Measurements from ENCODE around the gene PSME3IP1.
"Not testable (repeated sequence)": the region's sequence is repeated elsewhere in the genome, so short reads cannot be mapped to it uniquely, and the experiment has no call there.

PSME3IP1 gene

DNA sequence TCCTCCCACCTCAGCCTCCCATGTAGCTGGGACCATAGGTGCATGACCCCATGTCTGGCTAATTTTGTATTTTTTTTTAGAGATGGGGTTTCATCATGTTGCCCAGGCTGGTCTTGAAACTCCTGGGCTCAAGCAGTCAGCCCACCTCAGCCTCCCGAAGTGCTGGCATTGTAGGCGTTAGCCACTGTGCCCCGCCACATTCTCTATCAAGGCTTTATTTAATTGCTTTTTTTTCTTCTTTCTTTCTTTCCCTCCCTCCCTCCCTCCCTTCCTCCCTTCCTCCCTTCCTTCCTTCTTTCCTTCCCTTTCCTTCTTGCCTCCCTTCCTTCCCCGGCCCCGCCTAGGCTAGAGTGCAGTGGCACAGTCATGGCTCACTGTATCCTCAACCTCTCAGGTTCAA, 23.9 kb upstream of the PSME3IP1 start:
- H3K27me3 Mint-ChIP-seq: no peaks in the 10 kb centered on the region
- H3K9me3 Mint-ChIP-seq: peaks cover 4% of the 10 kb centered on the region
- DNase-seq: no peak
- H3K4me1 Mint-ChIP-seq: no peaks in the 10 kb centered on the region
- no peak overlapping the region for H3K27ac Mint-ChIP-seq
- no peak overlapping the region for H3K4me3 Mint-ChIP-seq
- ATAC-seq: no peak
- peaks cover 60% of the 10 kb centered on the region for H3K36me3 Mint-ChIP-seq (ENCODE audit: low read depth)

DNA sequence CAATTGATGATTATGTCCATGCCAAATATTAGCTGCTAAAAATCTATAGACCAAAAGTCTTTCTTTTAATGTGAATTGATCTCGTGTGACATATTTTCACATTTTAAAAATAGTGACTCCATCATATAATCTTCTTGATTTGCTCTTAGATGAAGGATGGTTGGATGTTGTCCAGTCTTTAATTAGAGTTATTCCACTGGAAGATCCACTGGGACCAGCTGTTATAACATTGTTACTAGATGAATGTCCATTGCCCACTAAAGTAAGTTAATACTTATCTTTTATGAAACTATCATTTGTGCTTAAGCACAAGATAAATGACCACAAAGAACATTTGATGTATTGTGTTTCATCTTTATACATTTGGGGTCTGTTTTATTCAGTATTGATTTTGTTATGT, 23.1 kb upstream of the PSME3IP1 start:
- Mint-ChIP-seq H3K36me3 (ENCODE audit: low read depth) (peaks cover 51% of the 10 kb centered on the region), H3K4me3 (no peak overlapping the region), H3K27ac (no peak overlapping the region), H3K9me3 (no peaks in the 10 kb centered on the region), H3K27me3 (no peaks in the 10 kb centered on the region), H3K4me1 (no peaks in the 10 kb centered on the region)
- ATAC-seq: no peak
- no peak for DNase-seq

DNA sequence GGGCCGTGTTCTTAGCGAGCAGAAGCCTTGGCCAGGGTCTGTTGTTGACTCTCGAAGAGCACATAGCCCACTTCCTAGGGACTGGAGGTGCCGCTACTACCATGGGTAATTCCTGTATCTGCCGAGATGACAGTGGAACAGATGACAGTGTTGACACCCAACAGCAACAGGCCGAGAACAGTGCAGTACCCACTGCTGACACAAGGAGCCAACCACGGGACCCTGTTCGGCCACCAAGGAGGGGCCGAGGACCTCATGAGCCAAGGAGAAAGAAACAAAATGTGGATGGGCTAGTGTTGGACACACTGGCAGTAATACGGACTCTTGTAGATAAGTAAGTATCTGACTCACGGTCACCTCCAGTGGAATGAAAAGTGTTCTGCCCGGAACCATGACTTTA, 18.8 kb upstream of the PSME3IP1 start:
- DNase-seq: peak; percentile 3
- Mint-ChIP-seq H3K27me3 (no peaks in the 10 kb centered on the region), H3K9me3 (no peaks in the 10 kb centered on the region), H3K4me1 (no peaks in the 10 kb centered on the region), H3K4me3 (no peak overlapping the region), H3K27ac (no peak overlapping the region), H3K36me3 (ENCODE audit: low read depth) (peaks cover 29% of the 10 kb centered on the region)
- no peak for ATAC-seq

DNA sequence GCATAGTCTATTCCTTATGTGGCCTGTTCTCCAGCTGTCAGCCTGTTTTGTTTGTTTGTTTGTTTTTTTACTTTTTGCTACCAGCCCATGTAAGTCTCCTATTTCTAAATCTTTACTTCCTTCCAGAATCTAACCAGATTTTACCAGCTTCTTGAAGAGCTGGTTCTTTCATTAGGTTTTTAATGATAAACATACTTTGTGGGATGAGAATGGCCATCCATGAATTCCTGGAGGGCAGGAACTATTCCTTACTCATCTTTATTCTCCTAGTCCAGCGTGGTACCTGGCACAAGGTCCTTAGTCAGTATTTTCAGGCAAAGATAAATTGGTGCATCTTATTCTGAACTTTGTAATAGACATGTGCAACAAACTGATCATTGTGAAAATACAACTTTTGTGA, 17.6 kb upstream of the PSME3IP1 start:
- ATAC-seq (no peak), DNase-seq (no peak)
- no peaks in the 10 kb centered on the region for H3K27me3 Mint-ChIP-seq
- no peak overlapping the region for H3K4me3 Mint-ChIP-seq
- no peaks in the 10 kb centered on the region for H3K4me1 Mint-ChIP-seq
- peaks cover 19% of the 10 kb centered on the region for H3K36me3 Mint-ChIP-seq (ENCODE audit: low read depth)
- H3K9me3 Mint-ChIP-seq: no peaks in the 10 kb centered on the region
- no peak overlapping the region for H3K27ac Mint-ChIP-seq

DNA sequence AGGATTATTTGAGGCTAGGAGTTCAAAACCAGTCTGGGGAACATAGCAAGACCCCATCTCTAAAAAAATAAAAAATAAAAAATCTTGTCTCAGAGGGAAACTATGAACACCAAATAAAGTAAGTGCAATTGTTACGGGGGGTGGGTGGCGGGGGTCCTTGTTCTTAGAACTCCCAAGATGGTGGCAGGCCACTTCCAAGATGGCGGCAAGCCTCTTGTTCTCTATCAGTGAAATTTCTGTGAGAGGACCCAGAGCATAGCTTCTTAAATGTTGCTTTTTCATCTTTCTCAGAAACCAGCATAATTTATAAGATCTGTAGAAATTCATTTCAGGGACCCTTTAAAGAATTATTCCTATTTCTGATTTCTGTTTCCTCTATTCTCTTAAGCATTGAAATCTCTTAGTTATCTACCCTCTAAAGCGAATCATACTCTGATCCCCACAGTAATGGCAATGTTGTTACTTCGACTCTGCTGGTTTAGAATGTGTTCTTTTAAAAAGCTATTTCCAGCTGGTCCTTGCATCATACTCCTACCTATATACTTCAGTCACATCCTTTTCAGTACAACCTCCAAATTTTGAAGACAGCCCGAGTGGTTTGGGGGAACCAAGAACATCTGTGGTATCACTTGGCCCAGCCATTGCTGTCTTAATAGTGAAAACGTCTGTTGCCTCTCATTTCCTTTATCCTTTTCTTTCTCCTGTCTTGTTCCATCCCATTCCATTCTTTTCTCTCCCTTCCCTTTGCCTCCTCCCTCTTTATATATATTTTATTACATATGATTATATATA, 16.5 kb upstream of the PSME3IP1 start:
- Mint-ChIP-seq H3K4me3 (no peak overlapping the region), H3K27me3 (no peaks in the 10 kb centered on the region), H3K27ac (no peak overlapping the region), H3K36me3 (ENCODE audit: low read depth) (peaks cover 15% of the 10 kb centered on the region), H3K9me3 (no peaks in the 10 kb centered on the region), H3K4me1 (no peaks in the 10 kb centered on the region)
- ATAC-seq (no peak), DNase-seq (no peak)

DNA sequence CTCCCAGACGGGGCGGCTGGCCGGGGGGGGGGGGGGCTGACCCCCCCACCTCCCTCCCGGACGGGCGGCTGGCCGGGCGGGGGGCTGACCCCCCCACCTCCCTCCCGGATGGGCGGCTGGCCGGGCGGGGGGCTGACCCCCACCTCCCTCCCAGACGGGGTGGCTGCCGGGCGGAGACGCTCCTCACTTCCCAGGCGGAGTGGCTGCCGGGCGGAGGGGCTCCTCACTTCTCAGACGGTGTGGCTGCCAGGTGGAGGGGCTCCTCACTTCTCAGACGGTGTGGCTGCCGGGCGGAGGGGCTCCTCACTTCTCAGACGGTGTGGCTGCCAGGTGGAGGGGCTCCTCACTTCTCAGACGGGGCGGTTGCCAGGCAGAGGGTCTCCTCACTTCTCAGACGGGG, 15.1 kb upstream of the PSME3IP1 start:
- ATAC-seq; H3K27ac Mint-ChIP-seq; H3K4me1 Mint-ChIP-seq; H3K4me3 Mint-ChIP-seq; H3K27me3 Mint-ChIP-seq; H3K9me3 Mint-ChIP-seq; DNase-seq; H3K36me3 Mint-ChIP-seq (ENCODE audit: low read depth): not testable (repeated sequence)

DNA sequence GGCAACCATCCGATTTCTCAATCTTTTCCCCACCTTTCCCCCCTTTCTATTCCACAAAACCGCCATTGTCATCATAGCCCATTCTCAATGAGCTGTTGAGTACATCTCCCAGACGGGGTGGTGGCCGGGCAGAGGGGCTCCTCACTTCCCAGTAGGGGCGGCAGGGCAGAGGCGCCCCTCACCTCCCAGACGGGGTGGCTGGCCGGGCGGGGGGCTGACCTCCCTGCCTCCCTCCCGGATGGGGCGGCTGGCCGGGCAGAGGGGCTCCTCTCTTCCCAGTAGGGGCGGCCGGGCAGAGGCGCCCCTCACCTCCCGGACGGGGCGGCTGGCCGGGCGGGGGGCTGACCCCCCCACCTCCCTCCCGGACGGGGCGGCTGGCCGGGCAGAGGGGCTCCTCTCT, 14.5 kb upstream of the PSME3IP1 start:
- not testable (repeated sequence) for ATAC-seq; H3K4me1 Mint-ChIP-seq; H3K9me3 Mint-ChIP-seq; H3K27me3 Mint-ChIP-seq; H3K4me3 Mint-ChIP-seq; H3K36me3 Mint-ChIP-seq (ENCODE audit: low read depth); DNase-seq; H3K27ac Mint-ChIP-seq

DNA sequence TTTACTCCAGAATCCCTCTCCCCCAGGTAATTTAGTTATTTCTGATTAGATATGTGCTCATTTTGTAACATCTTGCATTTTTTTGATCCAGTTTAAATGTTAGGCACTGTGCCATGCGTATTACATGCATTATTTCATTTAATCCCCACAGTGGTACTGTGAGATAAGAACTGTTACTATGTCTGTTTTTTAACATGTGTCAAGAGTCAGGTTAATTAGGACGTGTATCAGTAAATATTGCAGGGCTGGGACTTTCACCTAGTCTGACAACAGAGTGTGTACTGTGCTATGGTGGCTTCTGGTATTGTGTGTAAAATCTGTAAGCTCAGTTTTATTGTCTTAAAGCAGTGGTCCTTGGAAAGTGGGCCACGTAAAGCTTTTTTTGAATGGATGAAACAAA, 10.9 kb upstream of the PSME3IP1 start:
- no peaks in the 10 kb centered on the region for H3K9me3 Mint-ChIP-seq
- H3K36me3 Mint-ChIP-seq (ENCODE audit: low read depth): no peaks in the 10 kb centered on the region
- H3K4me3 Mint-ChIP-seq: no peak overlapping the region
- no peaks in the 10 kb centered on the region for H3K27me3 Mint-ChIP-seq
- ATAC-seq: no peak
- no peak overlapping the region for H3K27ac Mint-ChIP-seq
- peaks cover 21% of the 10 kb centered on the region for H3K4me1 Mint-ChIP-seq
- DNase-seq: no peak

DNA sequence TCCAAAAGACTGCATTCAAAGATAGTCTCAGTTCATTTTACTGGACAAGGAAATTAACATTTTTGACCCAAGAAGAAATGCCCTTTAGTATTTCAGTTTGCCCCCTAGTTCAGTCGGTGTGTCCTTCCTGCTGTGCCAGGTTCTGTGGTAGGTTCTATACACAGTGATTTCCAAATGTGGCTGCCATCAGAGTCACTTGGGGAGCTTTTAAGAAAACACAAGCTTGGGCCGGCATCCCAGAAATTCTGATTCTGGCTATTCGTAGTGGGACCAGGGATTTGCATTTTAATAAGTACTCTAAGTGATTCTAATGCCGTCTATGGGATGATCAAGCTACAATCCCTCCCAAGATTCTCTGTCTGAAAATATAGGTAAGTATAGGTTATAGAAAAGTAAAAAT, 10.4 kb upstream of the PSME3IP1 start:
- no peak overlapping the region for H3K27ac Mint-ChIP-seq
- no peaks in the 10 kb centered on the region for H3K36me3 Mint-ChIP-seq (ENCODE audit: low read depth)
- no peaks in the 10 kb centered on the region for H3K27me3 Mint-ChIP-seq
- no peak for ATAC-seq
- no peak overlapping the region for H3K4me3 Mint-ChIP-seq
- DNase-seq: no peak
- peaks cover 21% of the 10 kb centered on the region for H3K4me1 Mint-ChIP-seq
- H3K9me3 Mint-ChIP-seq: no peaks in the 10 kb centered on the region

DNA sequence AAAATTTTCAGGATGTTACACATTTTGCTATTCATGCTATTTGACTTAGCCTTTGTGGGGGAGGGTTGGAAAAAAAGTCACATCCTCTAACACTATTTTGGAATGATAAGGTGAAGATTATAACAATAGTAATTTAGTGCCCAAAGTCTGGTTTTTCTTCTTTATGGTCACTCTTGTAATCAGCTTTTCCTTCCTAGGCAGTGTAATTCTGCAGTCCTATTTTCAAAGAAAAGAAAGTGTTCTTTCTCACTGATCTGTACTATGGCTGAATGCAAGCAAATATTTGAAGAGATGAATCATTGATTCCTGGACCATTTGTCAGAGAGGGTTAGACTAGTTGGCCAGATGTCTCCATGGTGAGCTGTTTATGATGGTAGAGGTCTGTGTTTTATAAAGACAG, 8.7 kb upstream of the PSME3IP1 start:
- Mint-ChIP-seq H3K4me3 (no peak overlapping the region), H3K4me1 (peaks cover 31% of the 10 kb centered on the region), H3K36me3 (ENCODE audit: low read depth) (peaks cover 2% of the 10 kb centered on the region), H3K27me3 (no peaks in the 10 kb centered on the region), H3K9me3 (no peaks in the 10 kb centered on the region), H3K27ac (peak overlapping the region; percentile 58)
- DNase-seq: no peak
- peak; percentile 66 for ATAC-seq

DNA sequence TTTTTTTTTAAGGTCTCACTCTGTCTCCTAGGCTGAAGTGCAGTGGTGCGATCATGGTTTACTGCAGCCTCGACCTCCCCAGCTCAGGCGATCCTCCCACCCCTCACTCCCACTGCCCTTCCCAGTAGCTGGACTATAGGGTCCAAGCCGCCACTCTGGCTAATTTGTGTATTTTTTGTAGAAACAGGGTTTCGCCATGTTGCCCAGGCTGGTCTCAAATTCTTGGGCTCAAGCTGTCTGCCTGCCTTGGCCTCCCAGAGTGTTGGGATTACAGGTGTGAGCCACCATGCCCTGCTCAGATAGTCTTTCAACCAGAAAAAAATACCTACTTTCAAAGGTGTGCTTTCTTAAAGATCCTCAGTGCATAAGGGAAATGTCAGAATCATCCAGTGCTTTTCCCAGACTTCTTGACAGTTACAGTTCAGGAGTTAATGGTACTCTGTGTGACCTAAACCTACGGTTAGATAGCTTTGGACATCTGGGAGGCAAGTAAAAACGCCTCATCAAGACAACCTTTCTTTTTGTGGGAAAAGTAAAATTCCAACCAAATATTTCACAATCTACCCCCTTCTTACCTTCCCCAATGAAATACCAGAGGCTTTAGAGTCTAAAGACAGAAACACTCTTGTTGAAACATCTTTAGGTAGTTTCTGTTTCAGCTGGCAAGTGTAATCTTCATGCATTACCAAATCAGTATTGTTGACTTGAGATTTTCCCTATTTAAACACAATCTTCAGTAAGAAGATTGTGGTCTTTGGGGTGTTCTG, 7.1 kb upstream of the PSME3IP1 start:
- Mint-ChIP-seq H3K4me3 (no peak overlapping the region), H3K27ac (no peak overlapping the region), H3K27me3 (no peaks in the 10 kb centered on the region), H3K36me3 (ENCODE audit: low read depth) (peaks cover 7% of the 10 kb centered on the region), H3K4me1 (peaks cover 42% of the 10 kb centered on the region), H3K9me3 (no peaks in the 10 kb centered on the region)
- DNase-seq (no peak), ATAC-seq (no peak)

DNA sequence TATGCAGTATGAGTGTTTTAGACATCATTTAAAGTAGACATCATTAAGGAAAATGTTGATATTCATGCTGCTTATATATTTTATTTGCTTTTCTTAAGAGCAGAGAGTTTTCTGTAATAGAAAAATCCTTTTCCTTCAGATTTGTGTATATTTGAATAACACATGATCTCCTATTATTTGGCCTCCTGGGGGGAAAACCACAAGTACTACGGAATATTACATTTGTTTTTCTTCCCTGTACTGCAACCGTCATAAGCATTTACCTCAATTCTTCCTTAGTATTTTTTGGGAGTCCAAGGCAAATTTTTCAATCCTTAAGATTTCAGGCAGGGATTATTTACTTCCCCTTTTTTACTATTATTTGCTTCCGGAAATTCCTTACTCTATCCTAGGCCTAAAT, 6.3 kb upstream of the PSME3IP1 start:
- no peak for ATAC-seq
- no peak overlapping the region for H3K27ac Mint-ChIP-seq

DNA sequence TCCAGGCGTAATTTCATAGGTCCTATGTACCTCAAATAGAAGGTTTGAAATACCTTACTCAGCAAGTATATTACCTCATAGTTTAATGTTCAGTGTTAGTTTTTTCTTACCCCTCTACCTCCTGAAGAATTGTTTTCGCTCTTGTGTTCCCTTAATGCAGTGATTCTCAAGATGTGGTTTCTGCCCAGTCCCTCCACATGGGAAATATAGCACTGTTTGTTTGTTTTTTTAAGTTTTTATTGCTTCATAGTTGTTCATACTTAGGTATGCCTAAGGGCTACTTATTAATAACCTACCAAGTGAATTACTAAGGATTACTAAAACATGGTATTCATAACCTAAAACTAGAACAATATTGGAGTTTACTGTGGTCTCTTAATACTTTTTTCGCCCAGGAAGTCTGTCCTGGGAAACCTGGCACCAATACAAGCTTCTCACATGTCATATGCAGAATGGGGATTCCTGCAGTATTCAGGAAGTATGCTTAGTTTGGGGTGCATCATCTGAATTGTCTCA, 5.3 kb upstream of the PSME3IP1 start:
- DNase-seq (no peak), ATAC-seq (no peak)
- no peaks in the 10 kb centered on the region for H3K27me3 Mint-ChIP-seq
- no peaks in the 10 kb centered on the region for H3K9me3 Mint-ChIP-seq
- H3K27ac Mint-ChIP-seq: no peak overlapping the region
- peaks cover 9% of the 10 kb centered on the region for H3K36me3 Mint-ChIP-seq (ENCODE audit: low read depth)
- no peak overlapping the region for H3K4me3 Mint-ChIP-seq
- peaks cover 49% of the 10 kb centered on the region for H3K4me1 Mint-ChIP-seq

More for the DNA sequence above, 6.3 kb upstream of the PSME3IP1 start:
- H3K9me3 Mint-ChIP-seq: no peaks in the 10 kb centered on the region
- DNase-seq: no peak
- no peak overlapping the region for H3K4me3 Mint-ChIP-seq
- H3K4me1 Mint-ChIP-seq: peaks cover 49% of the 10 kb centered on the region
- no peaks in the 10 kb centered on the region for H3K27me3 Mint-ChIP-seq
- H3K36me3 Mint-ChIP-seq (ENCODE audit: low read depth): peaks cover 7% of the 10 kb centered on the region

DNA sequence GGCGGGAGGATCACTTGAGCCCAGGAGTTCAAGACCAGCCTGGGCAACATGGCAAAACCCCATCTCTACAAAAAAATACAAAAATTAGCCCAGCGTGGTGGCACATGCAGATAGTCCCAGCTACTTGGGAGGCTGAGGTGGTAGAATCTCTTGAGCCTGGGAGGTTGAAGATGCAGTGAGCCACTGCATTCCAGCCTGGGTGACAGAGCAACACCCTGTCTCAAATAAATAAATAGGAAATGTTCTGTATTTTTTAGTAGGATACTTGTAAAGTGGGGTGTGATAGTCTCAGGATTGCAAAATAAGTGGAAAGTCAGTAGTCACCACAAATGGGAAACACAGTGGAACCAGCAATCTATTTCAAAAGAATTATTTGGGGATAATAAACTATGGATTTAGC, 4.3 kb upstream of the PSME3IP1 start:
- Mint-ChIP-seq H3K9me3 (no peaks in the 10 kb centered on the region), H3K27ac (no peak overlapping the region), H3K4me1 (peaks cover 53% of the 10 kb centered on the region)

DNA sequence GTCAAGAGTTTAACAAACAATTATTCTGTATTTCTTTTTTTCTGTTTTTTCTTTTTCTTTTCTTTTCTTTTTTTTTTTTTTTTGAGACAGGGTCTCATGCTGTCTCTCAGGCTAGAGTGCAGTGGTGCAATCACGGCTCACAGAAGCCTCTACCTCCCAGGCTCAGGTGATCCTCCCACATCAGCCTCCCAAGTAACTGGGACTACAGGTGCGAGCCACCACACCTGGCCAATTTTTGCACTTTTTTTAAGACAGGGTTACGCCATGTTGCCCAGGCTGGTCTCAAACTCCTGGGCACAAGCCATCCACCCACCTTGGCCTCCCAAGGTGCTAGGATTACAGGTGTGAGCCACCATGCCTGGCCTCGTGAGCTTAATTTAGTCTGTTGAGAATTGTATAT, 3.7 kb upstream of the PSME3IP1 start:
- not testable (repeated sequence) for H3K4me3 Mint-ChIP-seq, ATAC-seq, H3K9me3 Mint-ChIP-seq, DNase-seq, H3K27me3 Mint-ChIP-seq, H3K27ac Mint-ChIP-seq
- Mint-ChIP-seq H3K4me1 (peaks cover 56% of the 10 kb centered on the region), H3K36me3 (ENCODE audit: low read depth) (peaks cover 16% of the 10 kb centered on the region)

More for the DNA sequence above, 4.3 kb upstream of the PSME3IP1 start:
- no peak for ATAC-seq
- DNase-seq: no peak
- peaks cover 13% of the 10 kb centered on the region for H3K36me3 Mint-ChIP-seq (ENCODE audit: low read depth)
- peaks cover 2% of the 10 kb centered on the region for H3K27me3 Mint-ChIP-seq
- H3K4me3 Mint-ChIP-seq: no peak overlapping the region
